Astrocyte of the hippocampus (primary cell): Measurements from ENCODE around the gene SYNM.
A peak's percentile ranks its signal among the peaks of the same experiment; 100 is the strongest.

Source experiments
- DNase-seq: peaks from one replicate; pipeline ENCODE4 v3.0.0; 2011; ENCODE audit warnings: low read depth, low spot score

Gene SYNM

GRCh38 chr15:99140590-99140989 is 35.7 kb downstream of the SYNM start:
- no peak for DNase-seq

DNA sequence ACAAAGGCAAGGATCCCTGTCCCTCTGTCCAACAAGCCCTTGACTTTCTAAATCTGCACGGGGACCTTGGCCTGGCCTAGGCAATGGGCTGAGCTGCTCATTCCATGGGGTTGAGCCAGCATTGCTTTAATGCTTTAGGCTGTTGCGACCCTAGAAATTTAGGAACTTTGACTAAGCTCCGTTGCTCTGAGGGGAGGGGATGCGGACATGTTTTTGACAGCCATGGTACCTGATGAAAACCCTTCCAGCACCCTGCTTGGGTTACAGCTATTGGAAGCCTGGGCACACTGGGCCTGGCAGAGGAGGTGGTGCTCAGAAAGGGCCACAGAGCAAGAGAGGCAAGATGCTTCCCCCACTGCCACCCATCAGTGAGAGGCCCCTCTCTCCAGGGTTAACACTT is 37.1 kb downstream of the SYNM start:
- DNase-seq = no peak

GRCh38 chr15:99142562-99142961 is 37.7 kb downstream of the SYNM start:
- no peak for DNase-seq

DNA sequence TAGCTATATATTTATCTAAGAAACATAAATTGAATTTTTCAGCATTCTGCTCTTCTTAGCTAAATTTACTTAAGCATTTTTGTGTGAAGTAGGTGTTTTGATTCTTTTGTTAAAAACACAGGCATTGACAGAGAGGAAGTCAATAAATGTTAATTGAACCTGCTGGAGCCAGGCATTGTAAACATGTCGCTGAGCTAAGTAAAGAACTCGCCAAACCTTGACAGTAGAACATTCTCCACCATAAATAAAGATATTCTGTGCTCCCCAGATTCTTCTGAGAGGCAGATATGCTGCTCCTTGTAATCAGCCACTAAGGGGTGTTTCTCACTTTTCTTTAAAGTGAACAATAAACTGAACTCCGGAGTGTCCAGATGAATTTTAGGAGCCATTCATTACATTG is 38.4 kb downstream of the SYNM start:
- no peak for DNase-seq

- DNase-seq = peak; percentile 20
Observed at GRCh38 chr15:99143655-99144610, 39.1 kb downstream of the SYNM start.

GRCh38 chr15:99145005-99145404 is 40.1 kb downstream of the SYNM start:
- DNase-seq = no peak

DNA sequence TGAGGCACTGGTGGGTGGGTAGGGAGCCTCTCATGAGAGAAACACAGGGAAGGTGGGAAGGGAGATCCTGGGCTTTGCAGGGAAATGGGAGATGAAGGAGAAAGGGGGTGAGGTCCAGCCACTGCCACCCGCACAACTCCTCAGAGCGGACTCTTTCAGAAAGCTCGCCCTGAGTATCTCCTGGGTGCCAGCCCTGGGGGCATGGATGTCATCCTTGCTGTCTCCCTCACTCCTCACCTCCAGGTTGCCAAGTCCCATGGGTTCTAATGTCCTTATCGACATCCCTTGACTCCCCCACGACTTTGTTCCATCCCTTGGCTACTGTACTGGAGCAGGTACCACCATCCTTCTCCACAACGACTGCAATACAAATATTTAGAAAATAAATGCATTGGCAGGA is 40.9 kb downstream of the SYNM start:
- DNase-seq = no peak

DNA sequence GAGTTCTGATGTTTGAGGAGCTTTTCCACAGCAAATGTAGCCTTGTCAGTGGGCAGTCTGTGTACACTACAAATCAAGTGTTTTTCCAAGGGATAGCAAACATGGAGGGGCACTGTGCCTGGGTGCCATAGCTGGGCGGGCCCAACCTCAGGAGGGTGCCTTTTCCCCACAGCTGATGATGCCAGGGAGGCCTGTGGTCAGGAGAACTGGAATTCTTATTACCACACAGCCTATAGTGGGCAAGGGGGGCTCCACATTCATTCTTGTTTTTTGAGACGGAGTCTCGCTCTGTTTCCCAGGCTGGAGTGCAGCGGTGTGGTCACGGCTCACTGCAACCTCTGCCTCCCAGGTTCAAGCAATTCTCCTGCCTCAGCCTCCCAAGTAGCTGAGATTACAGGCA is 41.8 kb downstream of the SYNM start:
- no peak for DNase-seq

GRCh38 chr15:99148851-99149276 is 44.0 kb downstream of the SYNM start:
- no peak for DNase-seq

- DNase-seq = no peak
Observed at GRCh38 chr15:99149366-99149765, 44.5 kb downstream of the SYNM start.

GRCh38 chr15:99151156-99151555 is 46.3 kb downstream of the SYNM start:
- DNase-seq = no peak

GRCh38 chr15:99153026-99153535 is 48.2 kb downstream of the SYNM start:
- no peak for DNase-seq

DNA sequence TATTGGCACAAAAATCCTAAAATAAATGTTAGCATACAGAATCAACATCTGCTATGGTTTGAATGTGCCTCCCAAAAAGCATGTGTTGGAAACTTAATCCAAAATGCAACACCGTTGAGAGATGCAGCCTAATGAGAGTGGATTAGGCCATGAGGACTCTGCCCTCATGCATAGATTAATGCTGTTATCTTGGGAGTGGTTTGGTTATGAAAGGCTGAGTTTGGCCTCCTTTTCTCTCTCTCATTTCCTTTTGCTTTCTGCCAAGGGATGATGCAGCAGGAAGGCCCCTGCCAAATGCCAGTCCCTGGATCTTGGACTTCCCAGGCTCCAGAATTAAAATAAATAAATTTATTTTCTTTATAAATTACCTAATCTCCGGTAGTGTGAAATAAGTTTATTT is 49.4 kb downstream of the SYNM start:
- peak; percentile 20 for DNase-seq

DNA sequence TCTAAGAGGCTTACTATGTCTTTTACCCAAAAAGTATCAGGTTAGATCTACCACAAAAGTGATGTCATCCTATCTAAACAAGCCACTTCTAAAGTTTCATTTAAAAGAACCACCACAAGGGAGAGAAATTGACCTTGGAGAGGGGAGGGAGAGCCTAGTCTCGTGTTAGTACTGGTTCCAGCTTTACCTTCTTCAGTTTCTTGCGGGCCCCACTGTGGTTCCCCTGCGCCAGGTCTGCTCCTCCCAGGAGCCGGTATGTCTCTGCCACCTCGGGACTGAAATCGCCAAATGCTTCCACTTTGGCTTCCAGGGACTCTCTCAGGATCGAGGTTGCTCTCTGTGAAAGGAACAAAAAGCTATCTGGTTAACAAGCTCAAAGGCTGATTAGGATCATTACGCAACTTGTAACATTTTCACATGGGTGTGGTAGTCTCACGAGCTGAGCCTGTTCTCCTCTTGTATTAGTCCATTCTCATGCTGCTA is 51.1 kb downstream of the SYNM start:
- DNase-seq = no peak

- DNase-seq = no peak
Observed at GRCh38 chr15:99157456-99157855, 52.6 kb downstream of the SYNM start.

DNA sequence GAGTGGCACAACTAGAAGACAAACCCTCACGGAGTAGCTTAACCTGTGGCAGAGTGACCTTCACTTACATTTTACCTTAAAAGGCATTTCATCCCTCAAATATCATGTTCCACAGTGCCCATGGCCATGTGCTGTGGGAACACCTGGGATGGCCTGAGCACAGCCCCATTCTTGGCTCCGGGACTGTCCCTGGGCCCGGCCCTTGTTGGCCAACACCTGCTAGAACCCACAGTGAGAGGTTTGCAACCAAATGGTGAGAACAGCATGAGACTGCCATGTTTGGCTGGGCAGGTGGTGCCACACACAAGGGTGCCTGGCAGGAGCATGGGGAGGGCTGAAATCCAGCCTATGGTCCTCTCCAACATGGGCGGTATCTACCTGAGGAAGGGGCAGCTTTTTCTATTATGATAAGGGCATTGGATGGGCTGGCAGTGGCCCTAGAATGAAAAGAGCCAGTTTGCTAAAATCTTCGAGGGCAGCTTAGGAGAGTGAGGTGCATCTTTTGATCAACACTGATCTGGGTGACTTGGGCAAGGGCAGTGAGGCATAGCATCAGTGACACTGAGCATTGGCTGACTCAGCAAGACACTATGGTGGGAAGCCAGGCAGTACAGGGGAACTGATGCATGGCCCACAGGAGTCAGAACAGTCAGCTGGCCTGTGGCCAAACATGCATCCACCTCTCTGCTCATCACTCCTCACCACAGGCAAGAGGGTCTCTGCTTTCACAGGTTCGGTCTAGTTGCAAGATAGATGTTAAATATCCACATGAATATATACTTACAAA is 53.9 kb downstream of the SYNM start:
- no peak for DNase-seq

DNA sequence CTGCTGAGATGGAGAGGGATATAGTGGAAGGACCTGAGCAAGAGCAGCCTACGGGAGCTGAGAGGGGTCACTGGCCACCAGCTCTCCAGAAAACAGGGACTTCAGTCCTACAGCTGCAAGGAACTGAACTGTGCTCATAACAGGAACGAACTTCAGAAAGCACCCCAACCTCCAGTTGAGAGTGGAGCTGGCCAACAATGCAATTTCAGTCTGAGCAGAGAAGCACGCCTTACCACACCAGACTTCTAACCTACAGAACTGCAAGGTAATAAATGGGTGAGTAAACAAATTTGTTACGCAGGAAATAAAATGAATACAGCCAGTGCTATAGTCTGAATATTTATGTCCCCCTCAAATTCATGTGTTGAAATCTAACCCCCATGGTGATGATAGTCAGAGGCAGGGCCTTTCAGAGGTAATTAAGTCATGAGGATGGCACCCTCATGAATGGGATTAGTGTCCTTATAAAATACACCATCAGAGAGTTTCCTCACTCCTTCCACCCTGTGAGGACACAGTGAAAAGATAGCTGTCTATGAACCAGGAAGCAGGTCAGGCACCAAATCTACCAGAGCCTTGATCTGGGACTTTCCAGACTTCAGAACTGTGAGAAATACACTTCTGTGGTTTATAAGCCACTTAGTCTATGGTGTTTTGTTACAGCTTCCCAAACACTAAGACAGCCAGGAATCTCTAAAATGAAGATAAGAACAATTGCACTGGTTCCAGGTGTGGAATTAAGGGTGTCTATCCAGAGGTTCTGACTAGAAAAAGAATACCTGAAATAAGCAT is 58.6 kb downstream of the SYNM start:
- no peak for DNase-seq

DNA sequence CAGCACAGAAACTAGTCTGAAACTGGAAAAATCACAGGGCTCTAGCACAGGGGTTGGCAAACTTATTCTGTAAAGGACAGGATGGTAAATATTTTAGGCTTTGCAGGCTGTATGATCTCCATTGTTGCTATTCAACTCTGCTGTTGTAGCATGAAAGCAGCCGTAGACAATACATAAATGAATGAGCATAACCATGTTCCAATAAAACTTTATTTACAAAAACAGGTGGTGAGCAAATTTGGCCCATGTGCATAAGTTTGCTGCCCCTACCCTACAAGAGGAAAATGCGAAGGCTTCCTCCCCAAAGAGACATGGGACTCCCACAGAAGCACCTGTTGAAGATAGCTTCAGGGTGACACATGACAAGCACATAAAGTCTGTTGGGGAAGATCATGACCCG is 59.2 kb downstream of the SYNM start:
- no peak for DNase-seq

GRCh38 chr15:99165020-99165790 is 60.3 kb downstream of the SYNM start:
- no peak for DNase-seq

- no peak for DNase-seq
Observed at GRCh38 chr15:99165956-99166689, 61.2 kb downstream of the SYNM start.
